HL-60 (cell line): ENCODE results near the gene DIS3L2.

Experiments used
- DNase-seq, 2 experiments: peaks; one replicate each; pipeline ENCODE4 v3.0.0-alpha.2; 2010 to 2020; ENCODE audit warnings: low read depth in 1 of 2, low spot score in 1 of 2
- H3K27ac ChIP-seq: fragments of 250-450 bp; sonication (Bioruptor Pico); replicated peaks from 2 replicates; pipeline ENCODE4 v1.5.1; 2020; ENCODE audit warnings: mild to moderate bottlenecking, moderate library complexity
- H3K27me3 ChIP-seq: fragments of 250-450 bp; sonication (Bioruptor Pico); 2 replicates; pipeline ENCODE4 v1.5.1; 2021; ENCODE audit warnings: mild to moderate bottlenecking, moderate library complexity; ENCODE audit not compliant: insufficient read depth, poor library complexity, severe bottlenecking
- H3K4me3 ChIP-seq: replicated peaks from 2 replicates; pipeline ENCODE4 v1.5.1; 2011; ENCODE audit warnings: mild to moderate bottlenecking, control low read depth, low read length; ENCODE audit not compliant: insufficient read depth
- GABPA ChIP-seq: IDR thresholded peaks from 2 replicates; pipeline ENCODE4 v1.6.1; 2012; ENCODE audit warnings: low read depth
- POLR2AphosphoS5 ChIP-seq: IDR thresholded peaks from 2 replicates; pipeline ENCODE4 v1.6.1; 2012; ENCODE audit warnings: low read depth
- SPI1 ChIP-seq: IDR thresholded peaks from 2 replicates; pipeline ENCODE4 v1.6.1; 2012; ENCODE audit warnings: low read depth, mild to moderate bottlenecking, borderline replicate concordance
- TF ChIP-seq, protein P1 (sequence below): IDR thresholded peaks from one replicate; pipeline ENCODE4 v1.5.1; 2011; ENCODE audit warnings: low read length, control low read depth, inconsistent platforms; ENCODE audit not compliant: insufficient read depth
- TF ChIP-seq, protein P2 (sequence below): IDR thresholded peaks from 2 replicates; pipeline ENCODE4 v1.6.1; 2012; ENCODE audit warnings: low read depth; ENCODE audit not compliant: insufficient replicate concordance

Gene DIS3L2

DNA sequence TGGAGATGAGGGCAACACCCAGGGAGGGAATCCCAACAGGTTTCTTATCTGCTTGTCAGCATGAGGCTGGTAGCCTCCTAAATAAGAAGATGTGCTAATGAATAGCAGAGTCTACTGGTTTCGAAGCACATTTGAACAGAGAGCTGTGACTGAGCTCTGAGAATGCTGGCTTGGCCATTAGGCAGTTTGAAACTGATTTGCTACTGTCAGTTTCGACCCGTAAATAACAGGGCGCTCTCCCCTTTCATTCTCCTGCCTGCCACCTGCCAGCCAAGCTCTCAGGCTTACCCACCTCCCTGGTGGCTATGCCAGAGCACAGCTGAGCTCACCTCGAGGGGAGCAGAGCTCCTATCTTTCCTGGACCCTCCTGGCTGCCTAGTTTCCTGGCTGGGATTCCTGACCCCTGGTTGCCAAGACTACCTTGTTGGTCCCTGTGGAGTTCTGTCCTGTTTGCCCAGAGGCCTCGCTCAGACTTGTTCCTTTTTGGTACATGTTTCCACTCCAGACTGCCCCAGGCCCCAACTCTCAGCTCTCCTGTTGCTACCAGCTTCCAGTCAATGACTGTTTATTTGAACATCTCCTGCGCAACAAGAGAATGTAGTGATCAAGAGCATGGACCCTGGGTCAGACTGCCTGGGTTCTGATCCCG, 314.7 kb downstream of the DIS3L2 start:
- Histone ChIP-seq H3K27ac (no peak overlapping the region), H3K4me3 (no peak overlapping the region), H3K27me3 (no peaks in the 10 kb centered on the region)
- no peak for DNase-seq
- TF ChIP-seq GABPA (no peak), POLR2AphosphoS5 (no peak), SPI1 (no peak)
- TF ChIP-seq, protein P1, sequence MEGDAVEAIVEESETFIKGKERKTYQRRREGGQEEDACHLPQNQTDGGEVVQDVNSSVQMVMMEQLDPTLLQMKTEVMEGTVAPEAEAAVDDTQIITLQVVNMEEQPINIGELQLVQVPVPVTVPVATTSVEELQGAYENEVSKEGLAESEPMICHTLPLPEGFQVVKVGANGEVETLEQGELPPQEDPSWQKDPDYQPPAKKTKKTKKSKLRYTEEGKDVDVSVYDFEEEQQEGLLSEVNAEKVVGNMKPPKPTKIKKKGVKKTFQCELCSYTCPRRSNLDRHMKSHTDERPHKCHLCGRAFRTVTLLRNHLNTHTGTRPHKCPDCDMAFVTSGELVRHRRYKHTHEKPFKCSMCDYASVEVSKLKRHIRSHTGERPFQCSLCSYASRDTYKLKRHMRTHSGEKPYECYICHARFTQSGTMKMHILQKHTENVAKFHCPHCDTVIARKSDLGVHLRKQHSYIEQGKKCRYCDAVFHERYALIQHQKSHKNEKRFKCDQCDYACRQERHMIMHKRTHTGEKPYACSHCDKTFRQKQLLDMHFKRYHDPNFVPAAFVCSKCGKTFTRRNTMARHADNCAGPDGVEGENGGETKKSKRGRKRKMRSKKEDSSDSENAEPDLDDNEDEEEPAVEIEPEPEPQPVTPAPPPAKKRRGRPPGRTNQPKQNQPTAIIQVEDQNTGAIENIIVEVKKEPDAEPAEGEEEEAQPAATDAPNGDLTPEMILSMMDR = no peak
- TF ChIP-seq, protein P2, sequence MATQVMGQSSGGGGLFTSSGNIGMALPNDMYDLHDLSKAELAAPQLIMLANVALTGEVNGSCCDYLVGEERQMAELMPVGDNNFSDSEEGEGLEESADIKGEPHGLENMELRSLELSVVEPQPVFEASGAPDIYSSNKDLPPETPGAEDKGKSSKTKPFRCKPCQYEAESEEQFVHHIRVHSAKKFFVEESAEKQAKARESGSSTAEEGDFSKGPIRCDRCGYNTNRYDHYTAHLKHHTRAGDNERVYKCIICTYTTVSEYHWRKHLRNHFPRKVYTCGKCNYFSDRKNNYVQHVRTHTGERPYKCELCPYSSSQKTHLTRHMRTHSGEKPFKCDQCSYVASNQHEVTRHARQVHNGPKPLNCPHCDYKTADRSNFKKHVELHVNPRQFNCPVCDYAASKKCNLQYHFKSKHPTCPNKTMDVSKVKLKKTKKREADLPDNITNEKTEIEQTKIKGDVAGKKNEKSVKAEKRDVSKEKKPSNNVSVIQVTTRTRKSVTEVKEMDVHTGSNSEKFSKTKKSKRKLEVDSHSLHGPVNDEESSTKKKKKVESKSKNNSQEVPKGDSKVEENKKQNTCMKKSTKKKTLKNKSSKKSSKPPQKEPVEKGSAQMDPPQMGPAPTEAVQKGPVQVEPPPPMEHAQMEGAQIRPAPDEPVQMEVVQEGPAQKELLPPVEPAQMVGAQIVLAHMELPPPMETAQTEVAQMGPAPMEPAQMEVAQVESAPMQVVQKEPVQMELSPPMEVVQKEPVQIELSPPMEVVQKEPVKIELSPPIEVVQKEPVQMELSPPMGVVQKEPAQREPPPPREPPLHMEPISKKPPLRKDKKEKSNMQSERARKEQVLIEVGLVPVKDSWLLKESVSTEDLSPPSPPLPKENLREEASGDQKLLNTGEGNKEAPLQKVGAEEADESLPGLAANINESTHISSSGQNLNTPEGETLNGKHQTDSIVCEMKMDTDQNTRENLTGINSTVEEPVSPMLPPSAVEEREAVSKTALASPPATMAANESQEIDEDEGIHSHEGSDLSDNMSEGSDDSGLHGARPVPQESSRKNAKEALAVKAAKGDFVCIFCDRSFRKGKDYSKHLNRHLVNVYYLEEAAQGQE = no peak

DNA sequence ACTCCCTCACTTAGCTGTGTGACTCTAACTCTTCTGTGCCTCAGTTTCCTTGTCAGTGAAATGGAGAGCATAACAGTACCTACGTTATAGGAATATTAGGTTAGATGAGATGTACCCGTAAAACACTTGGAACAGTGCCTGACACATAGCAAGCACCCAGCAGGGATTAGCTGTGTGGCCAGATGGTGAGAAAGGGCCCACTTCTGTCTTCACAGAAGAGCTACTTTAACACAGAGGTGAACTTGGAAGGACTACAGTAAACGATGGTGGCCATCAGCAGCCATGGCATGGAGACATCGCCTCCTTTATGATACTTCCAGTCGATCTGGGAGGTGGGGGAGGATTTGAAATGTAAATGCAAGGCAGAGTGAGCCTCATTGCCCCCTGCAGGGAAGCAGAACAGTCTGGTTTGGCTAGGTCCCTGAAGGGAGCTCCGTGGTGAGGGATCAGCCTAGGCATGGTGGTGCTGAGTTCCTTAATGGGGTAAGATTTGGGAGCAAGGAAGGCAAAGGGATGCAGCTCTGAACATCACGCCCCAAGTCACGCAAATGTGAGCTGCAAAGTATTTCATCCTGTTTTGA, 315.3 kb downstream of the DIS3L2 start:
- Histone ChIP-seq H3K27me3 (no peaks in the 10 kb centered on the region), H3K4me3 (no peak overlapping the region), H3K27ac (no peak overlapping the region)
- TF ChIP-seq POLR2AphosphoS5 (no peak), GABPA (no peak), SPI1 (no peak)
- TF ChIP-seq, protein P1 = no peak
- TF ChIP-seq, protein P2 = no peak
- DNase-seq = no peak

DNA sequence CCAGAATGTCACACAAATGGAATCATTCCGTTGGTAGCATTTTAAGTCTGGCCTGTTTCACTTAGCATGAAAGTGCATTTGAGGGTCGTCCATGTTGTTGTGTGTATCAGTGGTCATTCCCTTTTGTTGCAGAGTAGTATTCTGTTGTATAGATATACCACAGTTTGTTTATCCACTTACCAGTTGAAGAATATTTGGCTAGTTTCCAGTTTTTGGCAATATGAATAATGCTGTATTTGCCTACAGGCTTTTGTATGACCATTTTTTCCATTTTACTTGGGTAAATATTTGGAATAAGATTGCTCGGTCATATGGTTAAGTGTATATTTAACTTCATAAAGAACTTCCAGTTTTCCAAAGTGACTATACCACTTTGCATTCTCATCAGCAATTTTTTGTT, 317.0 kb downstream of the DIS3L2 start:
- Histone ChIP-seq H3K27ac (no peak overlapping the region), H3K4me3 (no peak overlapping the region), H3K27me3 (no peaks in the 10 kb centered on the region)
- TF ChIP-seq SPI1 (no peak), GABPA (no peak)
- TF ChIP-seq, protein P2 = no peak
- no peak for DNase-seq
